ENCODE measurements around the gene LRRC4B. TPM values are rescaled to one million over a fixed set of nuclear protein-coding genes. Genes with fewer than 3 reads are reported as not detected.

Gene LRRC4B
- total and polyA plus RNA-seq, 2 of the 13 experiments (the other 11 are each of a cell fraction or from before 2014, with no cell fraction given): not detected

GRCh38 chr19:50553134-50553703 lies 15.0 kb downstream of the LRRC4B start:
- POLR2A ChIA-PET: no interaction called here
- in situ Hi-C loops (cut with HindIII; ENCODE audit: extremely low pct_ligation_motif_present, low pct_unique_long_range_greater_than_20kb): no loop called here
- TF ChIP-seq THAP8 (CRISPR knock-in tag; IDR thresholded peaks at IDR 0.05; ENCODE audit: borderline replicate concordance) (no peak), ZMAT3 (CRISPR knock-in tag; conservative IDR thresholded peaks at IDR 0.05) (no peak), SNRNP70 (IDR thresholded peaks at IDR 0.05; ENCODE audit: low read depth, low read length) (no peak), CCDC6 (CRISPR knock-in tag; IDR thresholded peaks at IDR 0.05) (no peak), ZNF850 (CRISPR knock-in tag; conservative IDR thresholded peaks at IDR 0.05) (no peak), ZNF615 (CRISPR knock-in tag; IDR thresholded peaks at IDR 0.05; ENCODE audit: borderline replicate concordance) (no peak), TOPORS (CRISPR knock-in tag; IDR thresholded peaks at IDR 0.05) (no peak), AKAP8 (CRISPR knock-in tag; IDR thresholded peaks at IDR 0.05) (no peak), KLF12 (CRISPR knock-in tag; IDR thresholded peaks at IDR 0.05; ENCODE audit: borderline replicate concordance) (no peak), ZNF691 (CRISPR knock-in tag; IDR thresholded peaks at IDR 0.05; ENCODE audit: borderline replicate concordance, low read depth) (no peak), ZBTB2 (CRISPR knock-in tag; IDR thresholded peaks at IDR 0.05; ENCODE audit: low read depth) (no peak), MAFK (conservative IDR thresholded peaks at IDR 0.05 in 1 of 2, IDR thresholded peaks at IDR 0.05 in 1 of 2; ENCODE audit: low read length in 2 of 2) (no peak), ZNF720 (CRISPR knock-in tag; IDR thresholded peaks at IDR 0.05) (no peak), HNF1A (IDR thresholded peaks at IDR 0.05; ENCODE audit: low read depth) (no peak), HNF1A (CRISPR knock-in tag; IDR thresholded peaks at IDR 0.05; ENCODE audit: borderline replicate concordance) (no peak)

More at GRCh38 chr19:50553134-50553703, 15.0 kb downstream of the LRRC4B start:
- FAIRE-seq (no peak), ATAC-seq (no peak), DNase-seq (ENCODE audit: low spot score) (no peak)
- no peaks in the 10 kb centered on the region for H3K9me3 ChIP-seq (ENCODE audit: low read length)
- no peak overlapping the region for H2AFZ ChIP-seq (ENCODE audit: low read length)
- no peak overlapping the region for H3K4me3 ChIP-seq (replicated peaks in 1 of 3; ENCODE audit: insufficient read depth in 1 of 3, low read depth in 2 of 3, low read length in 3 of 3)
- H3K27ac ChIP-seq (ENCODE audit: extremely low read length, insufficient read depth, low read length): no peak overlapping the region
- no peaks in the 10 kb centered on the region for H3K79me2 ChIP-seq (ENCODE audit: insufficient read depth, low read length)
- 27% methylated on average over 19 of the region's 19 CpGs for WGBS (ENCODE audit: low lambda C conversion rate)
- no peak overlapping the region for H3K9ac ChIP-seq (ENCODE audit: insufficient read depth, low read depth, low read length)
- H3K27me3 ChIP-seq (ENCODE audit: control insufficient read depth in 1 of 2, insufficient read depth in 2 of 2, low read length in 2 of 2): peaks cover 4 to 33% of the 10 kb centered on the region in 2 experiments; a peak in 4 of 5 replicates
- H4K20me1 ChIP-seq (ENCODE audit: insufficient read depth, low read length): no peaks in the 10 kb centered on the region
- intact Hi-C loops (cut with micrococcal nuclease; ENCODE audit: unreplicated experiment): no loop called here
- H3K4me2 ChIP-seq (ENCODE audit: low read depth, low read length): no peak overlapping the region
- BruUV-seq (replicated peaks): no TSS peak
- H3K36me3 ChIP-seq (replicated peaks in 1 of 2; ENCODE audit: control insufficient read depth in 1 of 2, insufficient read depth in 2 of 2, low read length in 2 of 2): no peaks in the 10 kb centered on the region
- peaks cover 13% of the 10 kb centered on the region for H3K4me1 ChIP-seq (ENCODE audit: insufficient read depth, low read length)
- CTCF ChIA-PET (ENCODE audit: low intra/inter-chr PET ratio, low total read pairs): no interaction called here

Data from HepG2 (cell line).